Gastrocnemius medialis (tissue), 4 donors: ENCODE results near the gene VAC14. TPM values are rescaled to one million over a fixed set of nuclear protein-coding genes. Genes with fewer than 3 reads are reported as not detected.

Experiments used
- ATAC-seq, 2 donors: fragments of 150-250 bp; one replicate each; pipeline ENCODE4 v1.9.1; 2016
- DNase-seq, 2 donors: peaks; one replicate each; pipeline ENCODE4 v3.0.0-alpha.2; 2019
- H3K27ac ChIP-seq, 4 donors: fragments of 200-600 bp; sonication (generic); 1 replicate in 1 of 4; 2 replicates in 3 of 4; pipeline ENCODE4 v1.5.1; 2016 to 2018; ENCODE audit warnings: mild to moderate bottlenecking in 2 of 4, moderate library complexity in 1 of 4
- H3K27me3 ChIP-seq, 3 donors: fragments of 200-600 bp; sonication (generic) in 2 of 3; 1 replicate in 1 of 3; 2 replicates in 2 of 3; pipeline versions ENCODE4 v1.5.1 to v1.6.0; 2016 to 2019; ENCODE audit warnings: mild to moderate bottlenecking in 1 of 3, moderate library complexity in 1 of 3
- H3K36me3 ChIP-seq, 2 donors: fragments of 200-600 bp; sonication (generic) in 1 of 2; one replicate each; pipeline ENCODE4 v1.5.1; 2017 to 2018
- H3K4me1 ChIP-seq, 2 donors: fragments of 200-600 bp; sonication (generic) in 1 of 2; one replicate each; pipeline ENCODE4 v1.5.1; 2016 to 2017; ENCODE audit warnings: mild to moderate bottlenecking in 2 of 2
- H3K4me3 ChIP-seq, 4 donors: fragments of 200-600 bp; sonication (generic) in 3 of 4; 1 replicate in 1 of 4; 2 replicates in 3 of 4; pipeline ENCODE4 v1.5.1; 2016 to 2019; ENCODE audit warnings: mild to moderate bottlenecking in 2 of 4
- H3K9me3 ChIP-seq, 3 donors: fragments of 200-600 bp; sonication (generic) in 2 of 3; 1 replicate in 1 of 3; 2 replicates in 2 of 3; pipeline ENCODE4 v1.5.1; 2016 to 2019
- POLR2A ChIP-seq, 2 donors: fragments of 450-650 bp; IDR thresholded peaks; one replicate each; pipeline ENCODE4 v1.6.1; 2017; ENCODE audit warnings: antibody characterized with exemption in 2 of 2, mild to moderate bottlenecking in 2 of 2, moderate library complexity in 2 of 2
- in situ Hi-C, 4 donors: fragments of 200-750 bp; cut with MboI; loops; one replicate each; pipeline versions ENCODE4 v1.15.0 to v1.8.0; 2017; ENCODE audit warnings: low sequenced_read_pairs in 4 of 4
- intact Hi-C: fragments of 100-400 bp; cut with DNase I; formaldehyde crosslinking; loops from one replicate; pipeline ENCODE4 v1.15.1; 2023; ENCODE audit warnings: low total_unique reads
- total RNA-seq, 4 donors: library from RNA; depleted of rRNA; stranded (reverse); fragments of >200 nt; gene quantifications; one replicate each; pipeline versions ENCODE4 v1.1.0 to v1.2.3, GENCODE V29; 2016
- TF ChIP-seq, protein P1 (sequence below), 5 experiments: fragments of 450-650 bp in 3 of 5; fragments of 200-600 bp in 2 of 5; sonication (generic) in 2 of 5; IDR thresholded peaks in 4 of 5; conservative IDR thresholded peaks in 1 of 5; 1 replicate in 4 of 5; 2 replicates in 1 of 5; pipeline ENCODE4 v1.5.1; 2016 to 2019; ENCODE audit warnings: antibody characterized with exemption in 5 of 5, mild to moderate bottlenecking in 3 of 5, moderate library complexity in 3 of 5

VAC14 gene
- total RNA-seq, 4 donors from 2014 or later: 19.8 to 30.9 (median 27.0) TPM

DNA sequence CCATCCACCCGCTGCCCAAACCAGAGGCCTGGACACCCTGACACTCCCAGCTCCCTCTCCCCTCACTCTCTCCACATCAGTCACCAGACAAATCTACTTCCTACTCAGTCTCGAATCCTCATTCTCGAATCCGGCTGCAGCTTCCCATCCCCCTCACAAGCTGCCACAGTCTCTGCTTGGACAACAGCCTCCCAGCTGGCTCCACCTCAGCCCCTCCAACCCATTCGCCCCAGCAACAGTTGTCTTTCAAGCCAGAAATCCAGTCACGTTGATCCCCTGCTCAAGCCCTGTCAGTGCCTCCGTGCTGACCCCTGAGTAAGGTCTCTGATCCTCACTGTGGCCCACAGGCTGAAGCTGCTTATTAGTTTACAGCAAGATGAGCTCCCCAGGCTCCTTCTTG, 70.9 kb downstream of the VAC14 start:
- no peak for DNase-seq
- intact Hi-C loops: no loop called here
- peaks cover 38 to 46% of the 10 kb centered on the region in 2 donors for H3K4me1 ChIP-seq

DNA sequence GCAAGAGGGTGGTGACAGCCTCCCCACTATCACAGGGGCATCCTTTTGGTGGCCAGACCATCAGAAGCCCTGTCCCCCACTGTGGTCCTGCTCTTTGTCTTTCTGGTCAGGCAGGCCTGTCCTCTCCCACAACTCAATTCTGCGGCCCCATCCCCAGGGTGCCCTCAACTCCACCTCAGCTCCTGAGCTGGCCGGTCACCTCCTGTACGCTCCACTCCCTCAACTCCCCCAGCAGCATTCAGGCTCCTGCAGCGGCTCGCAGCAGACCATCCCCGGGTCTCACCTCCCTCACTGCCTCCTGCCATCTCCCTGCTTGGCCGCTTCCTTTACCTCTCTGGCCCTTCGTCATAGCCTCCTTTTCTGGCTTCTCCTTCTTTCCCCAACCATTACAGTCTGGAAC, 71.7 kb downstream of the VAC14 start:
- no peak for ATAC-seq
- in situ Hi-C loops: no loop called here
- H3K27me3 ChIP-seq: no peaks in the 10 kb centered on the region

More for the DNA sequence above, 70.9 kb downstream of the VAC14 start:
- TF ChIP-seq, protein P1, sequence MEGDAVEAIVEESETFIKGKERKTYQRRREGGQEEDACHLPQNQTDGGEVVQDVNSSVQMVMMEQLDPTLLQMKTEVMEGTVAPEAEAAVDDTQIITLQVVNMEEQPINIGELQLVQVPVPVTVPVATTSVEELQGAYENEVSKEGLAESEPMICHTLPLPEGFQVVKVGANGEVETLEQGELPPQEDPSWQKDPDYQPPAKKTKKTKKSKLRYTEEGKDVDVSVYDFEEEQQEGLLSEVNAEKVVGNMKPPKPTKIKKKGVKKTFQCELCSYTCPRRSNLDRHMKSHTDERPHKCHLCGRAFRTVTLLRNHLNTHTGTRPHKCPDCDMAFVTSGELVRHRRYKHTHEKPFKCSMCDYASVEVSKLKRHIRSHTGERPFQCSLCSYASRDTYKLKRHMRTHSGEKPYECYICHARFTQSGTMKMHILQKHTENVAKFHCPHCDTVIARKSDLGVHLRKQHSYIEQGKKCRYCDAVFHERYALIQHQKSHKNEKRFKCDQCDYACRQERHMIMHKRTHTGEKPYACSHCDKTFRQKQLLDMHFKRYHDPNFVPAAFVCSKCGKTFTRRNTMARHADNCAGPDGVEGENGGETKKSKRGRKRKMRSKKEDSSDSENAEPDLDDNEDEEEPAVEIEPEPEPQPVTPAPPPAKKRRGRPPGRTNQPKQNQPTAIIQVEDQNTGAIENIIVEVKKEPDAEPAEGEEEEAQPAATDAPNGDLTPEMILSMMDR (IDR thresholded peaks at IDR 0.05 in 4 of 5, conservative IDR thresholded peaks at IDR 0.05 in 1 of 5): no peak
- no peak for TF ChIP-seq POLR2A (IDR thresholded peaks at IDR 0.05)
- no peak overlapping the region for H3K4me3 ChIP-seq
- no peaks in the 10 kb centered on the region for H3K27me3 ChIP-seq
- no peaks in the 10 kb centered on the region for H3K9me3 ChIP-seq
- no peaks in the 10 kb centered on the region for H3K36me3 ChIP-seq
- H3K27ac ChIP-seq: peak overlapping the region in 1 of 4 donors; percentile 67
- in situ Hi-C loops: loop anchor here in 1 of 4 donors (10.0 kb wide), 1 partner anchor 45 kb away; the partner anchor contains the start of gene MTSS2
- ATAC-seq: no peak

DNA sequence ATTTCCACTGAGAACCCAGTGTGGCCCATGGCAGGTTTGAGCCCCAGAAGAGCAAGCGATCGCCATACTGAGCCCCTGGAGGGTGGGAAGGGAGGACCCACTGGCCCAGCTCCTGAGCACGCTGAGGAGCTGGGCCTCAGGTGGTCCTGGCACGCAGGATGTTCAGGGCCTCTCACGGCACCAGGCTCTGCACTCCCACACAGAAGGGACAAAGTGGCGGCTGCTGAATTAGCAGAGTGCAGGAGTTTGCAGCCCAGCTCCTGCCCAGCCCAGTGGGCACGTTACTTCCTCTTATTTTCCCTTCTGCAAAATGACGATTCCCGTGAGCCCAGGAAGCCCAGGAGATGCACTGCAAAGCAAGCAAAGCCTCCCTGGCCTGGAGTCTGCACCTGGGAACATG, 72.8 kb downstream of the VAC14 start:
- Histone ChIP-seq H3K4me3 (no peak overlapping the region), H3K27ac (no peak overlapping the region), H3K4me1 (peaks cover 37 to 49% of the 10 kb centered on the region in 2 donors), H3K27me3 (no peaks in the 10 kb centered on the region), H3K36me3 (no peaks in the 10 kb centered on the region), H3K9me3 (no peaks in the 10 kb centered on the region)
- intact Hi-C loops: no loop called here
- ATAC-seq (no peak), DNase-seq (no peak)
- in situ Hi-C loops: no loop called here
- TF ChIP-seq, protein P1 (IDR thresholded peaks at IDR 0.05 in 4 of 5, conservative IDR thresholded peaks at IDR 0.05 in 1 of 5): no peak
- no peak for TF ChIP-seq POLR2A (IDR thresholded peaks at IDR 0.05)

More for the DNA sequence above, 71.7 kb downstream of the VAC14 start:
- H3K4me3 ChIP-seq: no peak overlapping the region
- intact Hi-C loops: no loop called here
- TF ChIP-seq, protein P1 (IDR thresholded peaks at IDR 0.05 in 4 of 5, conservative IDR thresholded peaks at IDR 0.05 in 1 of 5): no peak
- no peak for TF ChIP-seq POLR2A (IDR thresholded peaks at IDR 0.05)
- H3K9me3 ChIP-seq: no peaks in the 10 kb centered on the region
- no peak overlapping the region for H3K27ac ChIP-seq
- no peak for DNase-seq
- H3K36me3 ChIP-seq: no peaks in the 10 kb centered on the region
- peaks cover 37 to 48% of the 10 kb centered on the region in 2 donors for H3K4me1 ChIP-seq

DNA sequence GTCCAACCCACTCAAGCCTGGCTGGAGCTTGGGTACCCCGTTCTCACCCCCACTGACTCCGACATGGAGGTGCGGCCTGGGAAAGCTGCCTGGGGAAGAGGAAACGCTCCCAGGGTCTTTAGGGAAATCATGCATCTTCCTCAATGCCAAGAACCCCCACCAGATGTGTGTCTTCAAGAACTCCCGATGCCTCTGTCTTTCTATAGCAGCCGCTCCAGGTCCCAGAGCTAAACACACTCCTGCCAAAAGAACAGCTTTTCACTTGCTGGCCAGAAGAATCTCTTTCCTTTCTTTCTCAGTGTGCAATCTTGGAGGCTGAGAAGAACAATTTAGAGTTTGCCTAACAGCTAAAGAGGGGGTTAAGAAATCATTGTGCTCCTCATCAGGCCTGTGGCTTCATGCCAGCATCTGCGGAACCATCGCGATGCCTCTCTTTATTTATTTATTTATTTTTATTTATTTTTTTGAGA, 74.0 kb downstream of the VAC14 start:
- no peak for DNase-seq
- in situ Hi-C loops (no loop called here), intact Hi-C loops (no loop called here)
- peak overlapping the region; percentile 79 to 86 (median 80) for H3K27ac ChIP-seq
- H3K4me3 ChIP-seq: no peak overlapping the region
- TF ChIP-seq, protein P1 (IDR thresholded peaks at IDR 0.05 in 4 of 5, conservative IDR thresholded peaks at IDR 0.05 in 1 of 5): no peak
- no peak for TF ChIP-seq POLR2A (IDR thresholded peaks at IDR 0.05)
- H3K27me3 ChIP-seq: no peaks in the 10 kb centered on the region
- H3K9me3 ChIP-seq: no peaks in the 10 kb centered on the region
- peaks cover 37 to 49% of the 10 kb centered on the region in 2 donors for H3K4me1 ChIP-seq
- no peaks in the 10 kb centered on the region for H3K36me3 ChIP-seq
- ATAC-seq: no peak
